Measurements from ENCODE around the gene IKBKE.

IKBKE gene

DNA sequence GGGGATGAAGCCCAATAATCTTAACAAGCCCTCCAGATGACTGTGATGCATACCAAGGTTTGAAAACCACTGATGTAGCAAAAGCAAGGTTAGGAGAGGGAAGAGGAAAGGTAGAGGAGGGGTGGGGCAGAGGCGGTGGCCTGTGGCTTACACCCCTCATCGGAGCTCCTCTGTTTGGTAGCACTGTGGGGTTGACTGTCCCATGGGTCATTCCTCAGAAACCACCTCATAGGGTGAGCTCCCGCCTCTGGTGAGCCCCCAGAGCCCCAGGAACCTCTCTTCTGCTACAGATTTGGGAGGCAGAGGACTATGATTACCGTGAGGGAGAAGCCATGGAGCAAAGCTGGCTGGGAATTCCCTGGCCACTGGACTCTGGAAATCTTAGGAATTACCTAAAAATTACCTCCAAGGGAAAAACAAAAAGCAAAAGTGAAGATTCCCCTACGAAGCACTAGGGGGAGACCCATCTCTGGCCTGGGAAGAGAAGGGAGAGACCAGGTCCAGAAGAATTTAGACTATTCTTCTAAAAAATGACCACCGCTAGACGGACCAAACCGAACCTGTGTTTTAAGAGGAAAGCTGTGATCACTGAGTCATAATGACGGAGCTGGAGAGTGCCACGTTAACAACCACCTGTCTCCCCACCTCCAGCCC lies 35.6 kb downstream of the IKBKE start:
- intact Hi-C loops (cut with DNase I): no loop called here
- DNase-seq: no peak

DNA sequence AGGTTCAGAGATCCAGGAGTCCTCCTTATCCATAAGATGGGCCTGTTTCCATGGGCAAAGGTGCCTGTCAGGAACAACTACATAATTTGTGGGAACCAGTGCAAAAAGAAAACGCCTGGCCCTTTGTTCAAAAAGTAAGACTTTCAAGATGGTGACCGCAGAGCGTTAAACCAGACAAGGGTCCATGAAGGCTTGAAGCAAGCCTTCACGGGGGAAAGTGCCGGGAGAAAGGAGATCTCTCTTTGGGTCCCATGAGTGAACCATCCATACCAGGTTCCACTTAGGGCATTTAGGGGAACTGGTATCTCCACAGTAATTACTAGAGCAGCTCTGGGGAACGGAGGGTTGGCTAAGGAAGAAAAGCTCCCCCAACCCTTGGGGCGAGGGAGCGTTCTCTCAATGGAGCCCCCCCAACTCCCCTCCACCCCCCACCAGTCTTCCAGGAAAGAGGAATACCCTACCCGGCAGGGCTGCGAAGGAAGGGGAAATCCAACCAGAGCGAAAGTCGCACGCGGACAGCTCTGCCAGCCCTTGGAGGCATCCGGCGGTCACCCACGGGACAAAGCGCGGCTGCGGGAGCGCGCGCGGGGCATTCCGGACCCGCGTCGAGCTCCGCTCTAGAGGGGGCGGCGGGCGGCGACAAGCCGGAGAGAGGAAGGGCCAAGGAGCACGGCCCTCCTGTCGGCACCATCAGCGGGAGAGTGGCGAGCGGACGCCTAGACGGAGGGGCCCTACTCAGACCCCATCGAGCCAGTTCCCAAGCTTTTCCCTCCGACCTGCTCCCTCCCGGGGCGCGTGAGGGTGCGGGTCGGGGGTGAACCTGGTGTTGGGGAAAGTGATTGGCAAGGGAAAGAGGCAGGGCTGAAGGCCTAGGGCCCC lies 36.4 kb downstream of the IKBKE start:
- intact Hi-C loops (cut with DNase I): no loop called here
- no peak for DNase-seq

DNA sequence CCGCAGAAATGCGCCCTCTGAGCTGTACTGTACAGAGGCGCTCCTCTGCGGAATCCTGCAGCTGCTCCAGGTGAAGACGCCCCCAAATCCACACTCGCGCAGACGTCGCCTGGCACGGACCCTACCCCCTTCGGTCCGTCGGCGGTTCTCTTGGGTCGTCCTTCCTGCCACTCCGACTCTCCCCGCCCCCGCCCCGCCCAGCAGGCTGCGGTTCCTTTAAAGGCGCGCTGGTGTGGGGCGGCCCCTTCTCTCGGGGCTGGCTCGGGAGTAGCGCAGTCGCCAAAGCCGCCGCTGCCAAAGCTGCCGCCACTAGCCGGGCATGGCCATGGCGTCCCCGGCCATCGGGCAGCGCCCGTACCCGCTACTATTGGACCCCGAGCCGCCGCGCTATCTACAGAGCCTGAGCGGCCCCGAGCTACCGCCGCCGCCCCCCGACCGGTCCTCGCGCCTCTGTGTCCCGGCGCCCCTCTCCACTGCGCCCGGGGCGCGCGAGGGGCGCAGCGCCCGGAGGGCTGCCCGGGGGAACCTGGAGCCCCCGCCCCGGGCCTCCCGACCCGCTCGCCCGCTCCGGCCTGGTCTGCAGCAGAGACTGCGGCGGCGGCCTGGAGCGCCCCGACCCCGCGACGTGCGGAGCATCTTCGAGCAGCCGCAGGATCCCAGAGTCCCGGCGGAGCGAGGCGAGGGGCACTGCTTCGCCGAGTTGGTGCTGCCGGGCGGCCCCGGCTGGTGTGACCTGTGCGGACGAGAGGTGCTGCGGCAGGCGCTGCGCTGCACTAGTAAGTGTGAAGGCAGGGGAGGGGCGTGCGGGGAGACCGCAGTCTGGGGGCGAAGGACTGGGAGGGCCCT lies 37.2 kb downstream of the IKBKE start, which contains the start of gene RASSF5:
RASSF5 (plus strand) TSS at position 248 of the 846 bp plus-strand sequence; CDS start at position 320, 72 bp downstream.
- DNase-seq: peak; percentile 28 to 84 (median 69)
- intact Hi-C loops (cut with DNase I): no loop called here

DNA sequence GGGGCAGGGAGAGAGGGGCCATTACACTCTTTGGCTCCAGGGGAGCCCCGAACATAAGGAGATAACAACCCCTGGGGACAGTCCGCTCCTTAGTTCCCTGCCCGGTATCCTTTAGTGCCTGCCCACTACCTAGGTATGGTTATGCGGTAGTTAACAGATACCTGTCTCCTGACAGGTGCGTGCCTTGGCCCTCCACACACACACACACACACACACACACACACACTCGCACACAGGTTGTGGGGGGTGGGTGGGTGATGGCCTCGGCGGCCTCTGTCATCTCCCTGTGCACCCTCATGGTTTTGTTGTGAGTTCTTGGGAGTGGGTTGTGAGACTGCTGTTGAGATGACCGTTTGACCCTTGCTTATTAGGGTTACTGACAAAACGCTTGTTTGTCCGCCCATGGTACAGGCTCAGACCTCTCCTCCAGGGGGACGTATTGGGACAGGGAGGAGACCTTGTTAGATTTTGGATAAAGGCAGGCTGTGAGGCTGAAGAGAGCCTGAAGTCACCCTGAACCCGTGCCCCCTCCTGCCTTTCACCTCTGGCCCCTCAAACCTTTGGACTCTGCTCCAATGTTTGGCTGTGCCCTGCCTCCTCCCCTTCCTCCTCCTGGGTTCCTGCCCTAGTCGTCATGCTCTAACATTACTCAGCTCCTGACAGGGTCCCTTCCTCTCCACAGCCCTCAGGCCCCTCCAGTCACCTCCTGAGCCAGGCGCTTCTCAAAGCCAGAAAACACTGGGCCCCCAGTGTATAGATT lies 38.0 kb downstream of the IKBKE start:
- intact Hi-C loops (cut with DNase I): no loop called here
- DNase-seq: no peak

DNA sequence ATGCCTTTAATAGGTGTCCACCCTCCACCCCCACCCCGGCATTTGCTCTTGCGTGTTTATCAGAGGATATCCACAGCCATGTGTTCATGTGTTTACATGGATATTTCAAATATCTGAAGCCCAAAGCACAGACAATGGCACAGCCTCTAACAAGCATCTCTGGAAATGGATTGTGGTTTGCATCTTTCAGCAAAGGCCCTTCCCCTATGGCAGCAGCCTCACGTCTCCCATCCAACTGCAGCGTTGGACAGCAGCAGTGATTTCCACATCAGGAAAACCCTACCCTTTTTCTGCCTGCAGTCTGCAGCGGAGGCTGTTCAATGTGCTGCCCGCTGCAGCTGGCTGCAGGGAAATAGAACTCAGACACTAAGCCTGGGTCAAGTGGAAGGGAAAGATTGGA lies 38.7 kb downstream of the IKBKE start:
- intact Hi-C loops (cut with DNase I): no loop called here
- no peak for DNase-seq

DNA sequence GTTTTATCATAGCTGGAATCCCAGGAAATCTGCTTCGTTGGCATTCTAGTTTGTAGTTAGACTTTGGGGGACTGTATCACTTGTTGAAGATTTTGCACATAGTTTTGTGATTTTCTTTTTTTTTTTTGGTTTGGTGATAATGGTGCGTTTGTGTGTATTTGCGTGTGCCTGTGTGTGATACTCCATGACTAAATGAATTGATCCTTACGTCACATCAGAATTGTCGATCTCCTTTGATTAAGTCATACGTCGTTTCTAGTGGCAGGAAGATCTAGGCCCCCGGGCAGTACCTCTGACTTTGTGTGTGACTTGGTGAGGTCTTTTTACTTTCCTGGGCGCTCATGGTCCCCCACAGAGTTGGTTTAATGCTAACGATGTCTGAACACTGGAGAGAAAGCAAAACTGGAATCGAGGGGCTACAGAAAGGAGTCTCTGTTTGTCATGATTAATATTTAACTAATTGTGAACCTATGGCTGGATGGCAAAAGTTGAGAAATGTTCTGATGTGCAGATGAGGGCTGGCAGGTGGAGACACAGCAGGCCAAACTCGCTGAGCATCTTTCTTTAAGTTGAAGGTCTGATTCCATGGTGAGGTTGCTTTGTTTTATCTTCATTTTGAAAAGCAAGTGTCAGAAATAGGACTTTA lies 39.5 kb downstream of the IKBKE start:
- no peak for DNase-seq
- intact Hi-C loops (cut with DNase I): no loop called here

DNA sequence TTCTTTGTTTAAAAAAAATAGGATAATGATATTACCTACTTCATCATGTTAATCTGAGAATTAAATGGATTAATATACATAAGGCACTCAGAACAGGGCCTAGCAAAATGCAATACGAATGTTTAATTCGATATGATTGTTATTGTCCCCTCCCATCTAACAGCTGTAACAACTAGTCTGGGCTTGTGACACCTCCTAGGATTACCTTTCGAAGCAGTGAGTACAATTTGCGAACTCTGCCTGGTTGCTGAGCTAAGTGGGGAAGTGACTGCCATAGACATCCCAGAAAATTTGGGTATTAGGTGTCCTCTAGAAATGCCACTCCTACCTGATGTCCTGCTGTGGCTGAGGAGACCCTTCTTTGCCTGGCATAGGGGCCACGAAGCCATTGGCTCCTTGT lies 40.1 kb downstream of the IKBKE start:
- intact Hi-C loops (cut with DNase I): no loop called here

DNA sequence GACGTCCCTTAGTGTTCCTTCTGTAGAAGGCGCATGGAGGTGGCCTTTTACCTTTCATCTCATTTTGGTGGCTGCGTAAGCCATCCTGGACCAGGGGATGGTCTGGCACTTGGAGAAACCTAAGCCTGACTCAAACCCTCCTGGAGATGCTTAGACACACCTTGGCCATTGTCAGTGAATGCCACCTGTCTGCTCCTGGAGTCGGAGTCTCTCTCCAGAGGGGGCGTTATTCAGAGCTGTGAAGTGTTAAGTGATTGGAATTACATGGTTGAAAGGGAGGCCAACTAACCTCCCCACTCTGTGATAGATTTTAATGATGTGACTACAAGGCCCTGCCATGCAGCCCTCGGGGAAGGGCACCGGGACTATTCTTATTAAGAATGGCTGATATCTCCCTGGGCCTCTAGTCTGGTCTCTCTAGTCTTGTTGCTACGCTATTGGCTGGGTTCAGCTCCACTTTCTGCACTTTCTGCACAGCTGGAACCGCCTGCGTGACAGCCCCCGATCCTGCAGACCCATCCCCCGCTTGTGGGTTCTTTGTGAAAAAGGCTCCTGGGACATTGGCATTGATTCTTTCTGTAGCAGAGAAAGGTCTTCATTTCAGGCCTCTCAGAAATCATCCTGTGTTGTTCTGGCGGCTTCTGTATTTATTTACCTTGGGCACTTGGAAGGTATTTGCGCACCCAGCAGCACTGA lies 41.2 kb downstream of the IKBKE start:
- intact Hi-C loops (cut with DNase I): no loop called here
- no peak for DNase-seq

More for the DNA sequence above, 40.1 kb downstream of the IKBKE start:
- DNase-seq: no peak

DNA sequence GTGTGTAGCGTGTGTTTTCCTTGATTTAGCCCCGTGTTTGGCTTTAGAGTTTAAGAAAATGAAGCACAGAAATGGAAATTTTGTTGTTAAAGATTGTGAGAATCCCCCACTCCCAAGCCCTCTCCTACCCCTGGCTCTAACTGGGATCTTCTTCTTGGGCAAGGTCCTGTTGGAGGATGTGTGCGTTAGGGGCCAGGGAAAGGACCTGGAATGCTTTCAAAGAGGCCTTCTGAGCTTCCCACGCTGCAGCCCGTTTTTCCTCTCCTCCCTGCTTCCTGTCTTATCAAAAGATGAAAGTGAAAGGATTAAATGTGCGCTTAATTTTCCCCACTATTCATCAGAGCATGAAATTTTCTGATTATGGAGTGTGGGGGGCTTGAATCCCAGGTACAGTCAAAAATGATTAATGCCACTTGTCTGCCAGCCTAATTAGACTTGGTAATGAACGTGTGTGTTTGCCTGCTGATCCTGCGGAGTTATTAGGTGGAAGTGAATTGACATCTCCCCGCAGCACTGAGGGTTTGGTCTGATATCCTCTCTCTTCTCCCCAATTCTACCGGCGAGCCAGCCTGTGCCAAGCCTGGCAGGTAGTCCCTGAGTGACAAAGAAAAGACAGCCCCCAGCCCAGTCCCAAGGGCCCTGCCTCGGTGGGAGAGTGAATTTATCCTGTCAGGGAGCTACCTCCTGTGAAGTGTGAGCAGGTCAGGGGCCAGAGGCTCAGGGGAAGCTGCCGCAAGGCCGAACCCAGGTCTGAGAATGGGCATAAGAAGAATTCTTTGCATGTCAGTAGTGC lies 42.0 kb downstream of the IKBKE start:
- intact Hi-C loops (cut with DNase I): no loop called here
- DNase-seq: peak in 1 of 42 donors; percentile 12

DNA sequence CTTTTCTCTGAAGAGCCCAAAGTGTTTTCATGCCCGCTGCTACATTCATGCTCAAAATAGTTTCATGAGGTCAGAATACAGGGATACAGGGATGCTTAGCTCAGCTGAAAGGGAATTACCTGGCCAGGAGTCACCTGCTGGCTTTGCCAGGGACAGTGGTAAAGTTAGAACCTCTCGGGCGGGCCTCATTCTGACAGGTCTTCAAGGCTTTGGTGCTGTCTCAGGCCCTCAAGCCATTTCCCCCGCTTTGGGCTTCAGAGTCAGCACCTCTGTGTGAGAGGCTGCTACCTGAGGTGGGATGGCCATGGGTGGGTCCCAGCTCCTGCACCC lies 42.5 kb downstream of the IKBKE start:
- intact Hi-C loops (cut with DNase I): no loop called here
- no peak for DNase-seq

DNA sequence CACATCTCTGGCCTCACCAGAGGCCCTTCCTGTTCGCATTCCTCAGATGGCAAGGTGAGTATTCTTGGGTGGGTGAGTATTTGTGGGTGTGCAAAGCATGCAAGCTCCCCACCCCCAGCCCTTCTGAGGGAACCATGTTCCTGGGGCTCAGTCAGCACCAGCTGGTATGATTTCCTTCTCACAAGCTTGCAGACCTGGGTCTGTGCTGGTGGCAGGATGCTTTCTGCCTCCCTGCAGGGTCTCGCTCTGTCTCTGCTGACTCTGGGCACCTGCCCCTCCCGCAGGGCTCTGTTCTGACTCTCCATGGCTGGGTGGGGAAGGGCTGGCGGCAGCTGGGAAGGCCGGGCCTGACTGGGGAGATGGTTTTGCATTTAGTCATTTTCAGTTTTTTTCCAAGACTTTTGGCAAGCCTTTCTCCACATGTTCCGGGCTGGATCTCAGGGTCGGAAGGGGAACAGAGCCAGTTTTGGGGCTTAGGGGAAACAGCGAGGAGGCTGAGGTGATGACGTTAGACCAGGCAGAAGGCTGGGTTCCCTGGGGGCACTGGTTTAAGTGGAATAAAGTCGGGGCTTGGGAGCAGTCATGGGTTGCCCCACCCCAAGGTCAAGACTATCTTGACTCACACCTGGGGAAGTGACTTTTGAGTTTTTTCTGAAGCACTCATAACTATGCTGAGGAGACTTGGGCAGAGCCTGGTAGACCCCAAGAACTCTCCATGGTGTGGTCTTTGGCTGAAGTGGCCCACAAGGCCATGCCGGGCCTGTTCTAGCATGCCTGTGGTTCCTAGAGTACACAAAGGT lies 43.2 kb downstream of the IKBKE start:
- intact Hi-C loops (cut with DNase I): no loop called here
- DNase-seq: no peak

DNA sequence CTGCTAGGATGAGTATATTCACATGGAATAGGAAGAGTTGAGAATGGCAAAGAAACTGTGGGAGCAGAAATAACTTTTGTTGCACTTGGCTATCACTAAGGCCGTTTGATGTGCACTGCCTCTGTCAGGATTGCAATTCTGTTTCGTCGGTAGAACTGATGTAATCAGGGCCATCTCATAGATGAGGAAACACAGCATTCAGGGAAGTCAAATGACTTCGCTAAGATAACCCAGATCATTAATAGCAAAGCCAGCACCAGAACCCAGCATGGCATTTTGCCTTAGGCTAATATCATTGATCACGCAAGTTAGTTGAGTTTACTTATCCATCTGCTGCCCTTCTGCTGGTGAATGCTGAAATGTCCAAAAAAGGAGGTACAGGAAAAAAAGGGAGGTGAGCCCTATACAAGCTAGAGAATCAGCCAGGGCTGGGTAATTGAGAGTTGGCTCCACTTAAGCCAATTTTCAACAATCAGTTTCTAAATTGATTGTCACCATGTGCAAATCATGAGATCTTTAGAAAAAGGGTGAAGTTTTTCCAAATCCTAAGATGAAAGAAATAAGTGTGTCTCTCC lies 44.6 kb downstream of the IKBKE start:
- intact Hi-C loops (cut with DNase I): no loop called here
- no peak for DNase-seq

DNA sequence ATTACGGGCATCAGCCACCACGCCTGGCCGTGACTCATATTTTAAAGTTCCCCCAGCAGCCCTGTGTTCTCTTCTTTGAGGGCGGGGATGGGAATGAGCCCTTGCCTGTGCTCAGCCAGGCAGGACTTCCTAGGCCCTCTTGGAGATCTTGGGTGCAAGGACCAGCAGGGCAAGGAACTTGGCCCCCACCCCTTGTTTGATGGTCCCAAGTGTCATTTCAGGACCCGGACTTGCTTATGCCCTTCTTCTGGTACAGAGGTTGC lies 46.4 kb downstream of the IKBKE start:
- intact Hi-C loops (cut with DNase I): no loop called here
- DNase-seq: no peak

DNA sequence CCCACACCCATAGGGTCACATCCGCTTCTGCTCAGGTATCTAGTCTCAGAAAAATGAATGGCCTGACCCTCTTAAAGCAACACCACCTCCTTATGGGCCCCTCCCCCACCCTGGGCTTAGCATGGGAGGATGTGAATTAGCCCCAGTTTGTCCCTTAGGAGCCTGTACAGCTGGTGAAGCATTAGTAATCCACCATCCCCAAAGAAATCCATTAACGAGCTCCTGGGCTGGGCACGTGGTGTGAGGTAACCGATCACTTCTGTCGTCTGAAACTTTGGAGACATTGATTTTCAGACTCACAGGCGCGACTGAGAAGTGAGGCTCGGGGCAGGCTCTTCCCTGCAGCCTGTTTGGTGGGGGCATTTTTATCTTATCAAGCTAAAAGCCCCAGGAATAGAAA lies 47.5 kb downstream of the IKBKE start:
- intact Hi-C loops (cut with DNase I): no loop called here
- DNase-seq: no peak

DNA sequence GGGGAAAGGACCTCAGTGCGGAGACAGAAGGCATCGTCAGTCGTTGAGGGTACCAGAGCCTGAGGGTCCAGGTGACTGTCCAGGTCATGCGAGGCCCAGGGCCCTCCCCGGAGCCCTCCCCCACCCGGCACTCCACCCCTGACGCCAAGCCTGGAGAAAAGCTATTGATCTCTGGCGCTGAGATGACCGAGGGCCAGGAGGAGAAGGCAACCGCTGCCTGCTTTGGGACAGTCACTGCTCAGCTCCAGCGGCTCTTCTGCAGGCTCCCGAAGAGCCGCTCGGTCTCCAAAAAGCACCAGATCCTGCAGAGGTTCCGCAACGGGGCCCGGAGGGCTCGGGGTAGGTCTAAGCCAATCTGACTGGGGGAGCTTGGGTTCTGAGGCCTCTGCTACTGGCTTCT lies 47.9 kb downstream of the IKBKE start:
- no peak for DNase-seq
- intact Hi-C loops (cut with DNase I): no loop called here

DNA sequence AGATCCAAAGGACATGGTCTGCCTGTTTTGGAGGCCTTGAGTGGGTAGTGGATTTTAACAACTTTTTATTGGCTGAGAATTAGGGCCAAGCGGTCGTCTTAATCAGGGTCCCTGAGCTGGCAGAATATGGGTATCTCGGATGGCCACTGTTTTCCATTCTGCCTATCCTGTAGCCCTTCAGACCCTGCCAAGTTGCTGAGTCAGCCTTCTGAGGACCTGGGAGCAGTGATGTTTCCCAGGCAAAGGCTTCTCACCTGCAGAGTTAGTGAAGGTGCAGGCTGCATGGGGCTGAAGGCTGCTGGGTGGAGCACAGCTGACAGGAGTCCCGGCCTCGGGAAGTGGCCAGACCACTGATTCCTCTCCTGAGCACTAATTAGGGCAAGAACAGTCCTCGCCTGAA lies 48.5 kb downstream of the IKBKE start:
- intact Hi-C loops (cut with DNase I): no loop called here
- DNase-seq: no peak
